Loucy (cell line): ENCODE results near the gene ATG7.

ENCODE experiments used
- EZH2phosphoT487 ChIP-seq: fragments of 200-600 bp; IDR thresholded peaks from 2 replicates; pipeline ENCODE4 v1.6.1; 2018; ENCODE audit warnings: antibody characterized with exemption, mild to moderate bottlenecking, moderate library complexity, borderline replicate concordance
- TF ChIP-seq, protein P1 (sequence below): fragments of 200-600 bp; sonication (generic); conservative IDR thresholded peaks from 2 replicates; pipeline ENCODE4 v1.5.1; 2014; ENCODE audit warnings: mild to moderate bottlenecking, antibody characterized with exemption, low read length

DNA sequence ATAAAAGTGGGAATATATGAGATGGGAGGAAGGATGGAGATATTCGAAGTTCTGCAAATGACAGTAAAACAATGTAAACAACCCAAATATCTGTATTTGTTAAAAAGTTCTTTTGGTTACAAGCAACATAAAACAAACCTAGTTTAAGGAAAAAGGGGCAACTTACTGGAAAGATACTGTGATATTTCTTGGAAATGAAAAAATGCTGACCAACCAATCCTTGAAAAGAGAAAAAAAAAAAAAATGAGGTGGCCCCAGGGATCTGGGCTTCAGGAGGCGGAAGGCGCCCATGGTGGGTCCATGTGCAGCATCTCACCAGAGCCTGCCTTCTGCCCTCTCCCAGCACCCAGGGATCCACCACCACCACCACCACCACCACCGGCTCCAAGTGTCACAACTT, 312.4 kb downstream of the ATG7 start:
- TF ChIP-seq, protein P1, sequence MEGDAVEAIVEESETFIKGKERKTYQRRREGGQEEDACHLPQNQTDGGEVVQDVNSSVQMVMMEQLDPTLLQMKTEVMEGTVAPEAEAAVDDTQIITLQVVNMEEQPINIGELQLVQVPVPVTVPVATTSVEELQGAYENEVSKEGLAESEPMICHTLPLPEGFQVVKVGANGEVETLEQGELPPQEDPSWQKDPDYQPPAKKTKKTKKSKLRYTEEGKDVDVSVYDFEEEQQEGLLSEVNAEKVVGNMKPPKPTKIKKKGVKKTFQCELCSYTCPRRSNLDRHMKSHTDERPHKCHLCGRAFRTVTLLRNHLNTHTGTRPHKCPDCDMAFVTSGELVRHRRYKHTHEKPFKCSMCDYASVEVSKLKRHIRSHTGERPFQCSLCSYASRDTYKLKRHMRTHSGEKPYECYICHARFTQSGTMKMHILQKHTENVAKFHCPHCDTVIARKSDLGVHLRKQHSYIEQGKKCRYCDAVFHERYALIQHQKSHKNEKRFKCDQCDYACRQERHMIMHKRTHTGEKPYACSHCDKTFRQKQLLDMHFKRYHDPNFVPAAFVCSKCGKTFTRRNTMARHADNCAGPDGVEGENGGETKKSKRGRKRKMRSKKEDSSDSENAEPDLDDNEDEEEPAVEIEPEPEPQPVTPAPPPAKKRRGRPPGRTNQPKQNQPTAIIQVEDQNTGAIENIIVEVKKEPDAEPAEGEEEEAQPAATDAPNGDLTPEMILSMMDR, result no peak
- TF ChIP-seq EZH2phosphoT487, result no peak
